ENCODE measurements around the gene PTPRE.

PTPRE gene

DNA sequence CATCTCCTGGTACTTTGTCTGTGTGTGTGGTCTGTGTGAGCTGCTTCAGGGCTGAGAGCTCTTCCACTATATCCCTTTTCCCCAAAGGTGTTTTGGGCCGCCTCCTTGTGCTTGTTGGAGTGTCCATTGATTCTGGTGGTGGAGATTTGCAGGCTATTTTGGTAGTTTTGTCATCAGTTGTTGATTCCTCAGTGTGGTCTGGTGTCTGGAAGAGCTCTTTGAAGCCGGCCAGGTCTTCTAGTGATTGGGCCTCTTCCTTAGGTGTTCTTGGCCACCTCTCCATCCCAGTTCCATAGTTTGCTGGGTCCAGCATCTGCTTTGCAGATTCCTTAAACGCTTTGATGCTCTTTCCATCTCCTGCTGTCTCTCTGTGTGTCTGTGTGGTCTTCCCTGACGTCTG is 198.5 kb downstream of the PTPRE start:
- no peak for DNase-seq

DNA sequence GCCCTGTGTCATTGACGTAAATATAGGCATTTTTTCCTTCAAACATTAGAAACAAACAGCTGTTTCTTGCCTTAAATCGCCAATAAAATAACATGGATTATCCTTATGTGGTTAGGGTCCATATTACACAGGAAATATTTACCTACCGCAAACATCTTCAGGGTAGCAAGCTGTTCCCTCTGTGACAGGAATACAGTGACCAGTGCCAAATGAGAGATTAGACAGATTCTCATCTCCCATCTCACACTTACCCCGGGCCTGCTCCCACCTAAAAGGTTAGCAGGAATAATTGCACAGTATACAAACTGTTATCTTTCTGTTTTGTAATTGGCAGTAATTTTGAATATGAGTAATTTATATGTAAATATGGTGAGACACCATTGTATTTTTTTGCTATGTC is 202.8 kb downstream of the PTPRE start:
- no peak for DNase-seq

DNA sequence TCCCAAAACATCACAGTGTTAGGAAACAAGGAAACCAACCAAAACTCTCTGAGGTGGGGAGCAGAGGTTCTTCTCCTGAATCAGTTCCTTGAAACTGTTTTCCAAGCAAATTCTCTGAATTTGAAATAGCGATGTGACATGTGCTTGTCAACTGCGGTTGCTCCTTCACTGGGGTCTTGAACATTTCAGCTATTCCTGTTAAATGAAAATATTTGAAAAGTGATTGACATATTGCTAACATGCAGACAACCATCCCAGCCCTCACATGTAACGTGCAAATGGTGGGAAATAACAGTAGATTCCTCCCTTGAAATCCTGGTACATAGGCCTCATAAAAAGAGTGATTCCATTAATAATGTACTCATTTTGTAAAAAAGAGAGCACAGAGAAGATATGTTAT is 203.4 kb downstream of the PTPRE start:
- no peak for DNase-seq

DNA sequence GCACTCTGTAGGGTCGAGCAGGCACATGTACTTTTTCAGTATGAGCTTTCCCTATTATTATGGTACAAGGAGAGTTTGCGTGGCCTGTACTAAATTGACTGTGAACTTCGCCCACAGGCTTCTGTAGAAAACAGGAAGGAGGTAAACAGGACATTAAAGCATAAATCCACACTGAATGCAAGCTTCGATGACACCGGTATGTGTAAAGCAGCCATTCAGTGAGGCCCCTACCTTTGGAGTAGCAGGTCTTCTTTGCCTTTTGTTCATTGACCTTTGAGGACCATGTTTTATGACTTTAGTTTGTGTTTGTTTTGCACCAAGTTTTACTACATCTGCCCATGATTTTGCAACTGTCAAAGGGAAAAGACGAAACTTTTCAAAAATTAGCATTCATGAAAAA is 204.8 kb downstream of the PTPRE start:
- DNase-seq, result no peak

DNA sequence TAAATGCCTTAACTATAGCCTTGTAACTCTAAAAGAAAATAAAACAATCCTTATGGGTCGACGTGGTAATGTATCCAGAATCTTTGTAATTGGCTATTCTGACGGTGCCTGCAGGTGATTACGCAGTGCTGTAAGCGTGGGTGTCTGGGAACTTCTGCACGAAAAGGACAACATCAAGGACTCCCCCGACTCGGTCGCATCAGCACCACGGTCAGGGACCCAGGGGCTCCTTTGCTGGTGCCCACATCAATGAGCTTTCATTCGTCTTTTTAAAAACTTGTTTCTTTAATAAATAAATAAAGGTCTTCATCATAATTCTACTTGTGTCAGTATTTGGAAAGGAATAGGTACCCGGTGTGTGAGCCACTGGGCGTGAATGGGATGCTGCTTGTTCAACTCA is 206.1 kb downstream of the PTPRE start:
- no peak for DNase-seq

DNA sequence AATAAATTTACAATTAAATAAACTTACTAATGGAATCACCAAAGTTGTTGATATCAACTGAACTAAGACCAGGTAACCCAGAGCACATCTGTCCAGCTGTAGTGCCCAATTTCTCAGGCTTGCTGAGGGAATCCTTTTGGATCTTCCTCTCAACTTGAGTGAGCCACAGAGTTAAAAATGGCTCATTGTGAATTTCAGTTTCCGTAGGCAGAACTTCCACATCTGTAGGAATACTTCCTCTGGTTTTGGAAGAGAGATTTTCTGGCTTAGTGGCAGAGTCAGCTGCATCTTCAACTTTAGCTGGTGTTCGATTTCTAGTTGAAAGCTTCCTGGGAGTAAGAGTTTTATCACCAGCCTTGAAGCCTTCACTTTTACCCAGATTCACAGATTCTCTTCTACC is 208.0 kb downstream of the PTPRE start:
- DNase-seq, result no peak

DNA sequence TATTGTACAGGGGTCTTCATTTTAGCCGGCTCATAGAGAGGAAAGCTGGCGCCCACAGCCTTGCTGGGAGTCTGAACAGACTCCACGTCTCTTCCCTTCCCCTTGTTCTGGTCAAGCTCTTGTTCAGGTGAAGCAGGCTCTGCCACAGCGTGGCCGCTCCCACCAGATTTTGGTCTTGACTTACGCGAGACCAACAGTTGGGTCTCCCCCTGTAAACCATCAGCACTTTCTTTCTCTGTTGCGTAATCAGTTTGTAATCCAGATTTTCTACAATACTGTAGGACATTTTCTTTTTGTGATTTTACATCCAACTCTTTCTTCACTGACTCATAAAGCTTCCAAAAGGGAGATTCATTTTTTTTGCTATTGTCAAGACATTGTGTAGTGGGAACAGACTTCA is 208.5 kb downstream of the PTPRE start:
- DNase-seq, result no peak

DNA sequence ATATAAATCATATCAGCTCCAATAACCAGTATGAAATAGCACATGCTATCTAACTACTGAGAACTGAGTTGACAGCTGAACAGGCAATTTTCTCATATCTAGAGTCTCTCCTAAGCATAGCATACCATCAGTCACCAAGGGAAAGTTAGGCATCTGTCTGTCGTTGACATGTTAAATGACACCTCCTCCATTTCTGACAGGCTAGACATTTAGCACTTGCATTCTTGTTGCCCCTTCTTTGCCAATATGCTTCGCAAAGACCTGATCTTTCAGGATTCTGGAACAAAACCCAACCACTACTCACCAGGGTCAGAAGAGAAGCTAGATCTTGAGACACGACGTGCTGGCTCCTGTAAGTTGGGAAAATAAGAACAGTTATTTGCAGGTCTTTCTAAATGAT is 209.3 kb downstream of the PTPRE start:
- DNase-seq, result no peak

DNA sequence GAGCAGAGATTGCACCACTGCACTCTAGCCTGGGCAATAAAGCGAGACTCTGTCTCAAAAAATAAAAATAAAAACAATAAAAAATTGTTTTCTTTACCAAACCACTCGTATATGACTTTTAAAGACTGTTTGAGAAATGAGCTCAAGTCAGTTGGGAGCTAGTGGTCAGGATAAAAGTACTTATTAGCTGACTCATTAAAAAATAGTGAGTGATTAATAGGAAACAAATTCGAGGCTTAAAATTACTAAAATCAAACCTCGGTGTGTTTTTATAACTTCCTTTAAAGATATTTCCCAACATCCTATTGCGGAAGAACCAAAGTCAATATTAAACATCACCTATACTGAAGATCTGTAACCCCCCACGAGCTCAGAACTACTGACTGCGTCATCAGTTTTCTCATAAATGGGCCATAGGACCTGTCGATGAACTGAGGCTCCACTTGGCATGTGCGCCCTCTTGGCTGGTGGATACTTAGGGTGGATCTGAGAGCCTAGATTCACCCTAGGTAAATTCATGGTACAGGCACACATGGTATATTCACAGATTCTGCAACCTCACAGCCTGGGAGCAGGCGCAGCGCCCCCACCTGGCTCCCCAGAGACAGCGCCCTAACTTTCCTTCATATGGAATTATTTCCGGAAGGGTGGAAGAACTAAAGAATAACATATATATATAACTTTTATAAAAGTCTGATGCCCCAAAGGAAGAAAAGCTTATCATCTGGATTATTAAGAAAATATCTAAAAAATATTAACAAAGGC is 210.1 kb downstream of the PTPRE start:
- peak; percentile 32 for DNase-seq

DNA sequence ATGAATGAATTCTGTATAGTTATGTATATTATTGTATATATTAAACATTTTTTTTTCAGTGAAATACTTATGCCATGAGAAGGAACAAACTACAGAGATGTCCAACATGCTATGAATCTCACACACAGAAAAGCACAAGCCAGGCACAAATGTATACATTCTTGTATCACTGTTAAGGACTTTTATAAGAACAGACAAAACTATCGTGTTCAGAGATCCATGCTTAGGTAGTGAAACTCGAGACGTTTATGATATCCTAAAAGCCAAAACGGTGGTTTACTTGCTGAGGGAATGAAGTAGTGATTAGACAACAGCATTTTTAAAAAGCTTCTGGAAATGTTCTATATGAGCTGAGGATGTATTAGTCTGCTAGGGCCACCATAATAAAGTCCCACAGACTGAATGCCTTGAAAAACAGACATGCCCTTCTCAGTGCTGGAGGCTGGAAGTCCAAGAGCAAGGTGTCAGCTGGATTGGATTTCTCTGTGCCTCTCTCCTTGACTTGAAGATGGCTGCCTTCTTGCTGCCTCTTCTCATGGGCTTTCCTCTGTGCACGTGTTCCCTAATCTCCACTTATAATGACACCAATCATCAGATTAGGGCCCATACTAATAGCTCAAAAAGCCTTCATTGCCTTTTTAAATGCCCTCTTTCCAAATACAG is 215.0 kb downstream of the PTPRE start:
- no peak for DNase-seq

DNA sequence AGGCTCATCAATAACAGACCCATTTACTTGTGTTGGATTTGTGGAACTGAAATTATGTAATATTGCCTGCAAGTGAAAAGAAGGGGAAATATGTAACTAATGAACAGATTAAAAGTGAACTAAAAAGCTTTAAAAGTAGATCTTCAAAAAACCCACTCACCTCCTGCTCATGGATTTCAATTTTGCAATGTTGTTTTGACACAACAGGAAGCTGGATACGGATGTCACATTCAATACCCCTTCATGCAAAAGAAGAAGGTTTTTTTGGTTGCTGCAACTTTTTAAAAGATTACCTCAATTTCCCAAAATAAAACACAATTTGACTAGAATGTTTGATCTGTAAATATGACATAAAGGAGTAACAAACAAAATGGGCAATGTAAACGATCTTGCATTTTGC is 216.0 kb downstream of the PTPRE start:
- DNase-seq, result no peak

DNA sequence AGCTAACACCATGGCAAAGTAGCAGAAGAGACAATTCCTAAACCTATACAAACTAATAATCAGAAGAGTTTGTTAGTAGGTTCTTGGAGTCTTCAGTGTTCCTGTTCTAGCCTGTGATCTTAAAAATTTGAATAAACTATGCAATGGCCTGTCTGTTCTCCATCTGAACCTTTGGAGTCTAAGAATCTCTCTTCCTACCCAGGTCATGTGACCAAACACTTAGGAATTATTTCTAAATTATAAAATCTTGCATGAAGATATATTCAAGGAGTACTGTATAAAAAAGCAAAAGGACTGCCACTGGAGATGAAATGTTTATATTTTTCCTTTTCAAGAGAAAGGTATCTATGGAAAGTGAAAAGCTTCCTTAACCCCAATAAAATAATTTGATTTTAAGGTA is 216.9 kb downstream of the PTPRE start:
- no peak for DNase-seq

DNA sequence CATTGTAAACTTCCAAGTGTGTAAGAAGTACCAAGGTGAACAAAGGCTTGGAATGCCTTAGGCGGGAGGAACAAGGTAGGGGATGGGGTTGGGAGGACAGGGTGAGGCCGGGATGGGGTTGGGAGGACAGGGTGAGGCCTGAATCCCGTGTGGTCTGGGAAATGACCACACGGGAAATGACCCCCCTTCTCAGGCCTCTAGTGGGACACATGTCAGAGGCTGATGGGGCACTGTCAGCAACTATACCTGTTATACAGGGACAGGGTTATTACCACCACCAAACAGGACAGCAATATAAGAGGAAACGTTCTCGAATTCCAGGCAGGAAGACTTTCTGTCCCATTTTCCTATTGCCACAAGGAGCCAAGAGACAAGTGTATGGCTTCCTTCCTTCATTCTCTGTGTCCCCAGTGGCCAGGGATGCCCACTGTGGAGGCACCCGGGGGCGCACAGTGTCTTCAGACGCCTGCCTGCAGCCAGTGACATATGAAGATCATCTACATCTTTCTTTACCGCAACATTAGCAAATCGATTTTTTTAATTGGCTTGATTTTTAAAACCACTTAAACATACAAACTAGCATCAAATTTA is 218.0 kb downstream of the PTPRE start:
- peak; percentile 26 for DNase-seq

DNA sequence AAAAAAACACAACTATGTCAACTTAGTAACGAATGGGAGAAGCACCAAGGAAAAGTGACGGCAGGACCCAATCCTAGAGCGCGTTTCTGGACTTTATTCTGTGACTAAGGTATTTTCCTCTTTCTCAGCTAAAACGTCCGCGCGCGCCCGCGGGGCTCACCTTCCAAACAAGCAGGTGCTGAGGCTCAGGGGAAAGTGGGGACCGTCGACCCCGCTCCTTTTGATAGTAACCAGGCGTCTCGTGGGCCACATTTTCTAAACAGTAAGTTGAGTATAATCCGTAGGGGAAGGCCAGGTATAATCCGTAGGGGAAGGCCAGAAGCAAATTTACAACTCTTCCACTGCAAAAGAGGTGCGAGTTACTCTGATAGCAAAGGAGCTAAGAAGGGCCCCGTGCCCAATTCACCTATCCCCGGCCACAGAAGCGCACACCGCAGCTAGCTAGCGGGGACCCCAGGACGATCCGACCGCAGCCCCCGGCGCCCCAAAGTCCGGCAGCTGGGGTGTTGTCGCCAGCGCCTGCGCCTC is 218.6 kb downstream of the PTPRE start:
- no peak for DNase-seq

DNA sequence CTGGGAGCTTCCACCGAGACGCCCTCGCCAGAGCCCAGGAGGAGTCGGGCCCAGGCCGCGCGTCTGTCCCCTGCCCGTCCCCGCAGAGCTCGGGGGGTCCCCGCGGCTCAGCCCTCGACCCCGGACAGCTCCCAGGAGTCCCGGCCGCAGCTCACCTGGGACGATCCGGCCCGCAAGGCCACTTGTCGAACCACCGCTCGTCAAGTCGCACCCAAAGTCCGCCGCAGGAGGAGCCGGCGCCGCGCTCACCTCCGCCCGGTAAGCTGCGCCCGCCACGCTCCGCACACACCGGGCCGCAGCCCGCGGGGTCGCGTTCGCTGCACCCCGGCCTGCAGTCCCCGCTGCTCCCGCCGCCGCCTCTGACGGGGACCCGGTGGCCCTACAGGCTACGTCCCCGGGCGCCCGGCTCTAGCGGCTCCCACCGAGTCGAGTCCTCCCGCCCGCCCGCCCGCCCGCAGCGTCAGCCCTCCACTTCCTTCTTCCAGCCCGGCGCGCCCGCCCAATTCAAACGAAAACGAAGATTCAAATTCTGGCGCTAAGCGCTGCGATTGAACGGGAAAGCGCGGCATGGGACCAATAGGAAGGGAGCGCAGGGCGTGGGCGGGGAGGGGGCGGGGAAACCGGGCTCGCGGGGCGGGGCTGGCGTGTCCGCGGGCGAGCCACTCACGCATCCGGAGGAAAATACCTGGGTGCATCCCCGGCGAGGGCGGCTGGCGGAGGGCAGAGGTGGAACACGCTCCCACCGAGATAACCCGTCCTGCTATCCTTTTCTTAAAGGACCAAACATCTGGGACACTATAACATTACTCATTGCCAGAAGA is 219.3 kb downstream of the PTPRE start, which contains the start of gene MKI67:
Gene MKI67, minus strand, starts transcription at position 480 of the 821 bp plus-strand sequence. CDS start 756 bp downstream, outside the sequence.
- DNase-seq, result peak; percentile 94

DNA sequence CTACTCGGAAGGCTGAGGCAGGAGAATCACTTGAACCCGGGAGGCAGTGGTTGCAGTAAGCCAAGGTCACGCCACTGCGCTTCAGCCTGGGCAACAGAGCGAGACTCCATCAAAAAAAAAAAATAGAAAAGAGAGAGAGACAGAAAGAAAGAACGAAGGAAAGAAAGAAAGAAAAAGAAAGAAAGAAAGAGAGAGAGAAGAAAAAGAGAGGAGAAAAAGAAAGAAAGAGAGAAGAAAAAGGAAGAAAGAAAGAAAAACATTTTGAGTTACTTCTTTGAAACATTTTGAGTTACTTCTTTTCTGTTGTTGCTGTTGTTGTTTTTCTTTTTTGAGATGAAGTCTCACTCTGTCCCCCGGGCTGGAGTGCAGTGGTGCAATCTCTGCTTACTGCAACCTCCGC is 221.7 kb downstream of the PTPRE start:
- DNase-seq, result no peak

DNA sequence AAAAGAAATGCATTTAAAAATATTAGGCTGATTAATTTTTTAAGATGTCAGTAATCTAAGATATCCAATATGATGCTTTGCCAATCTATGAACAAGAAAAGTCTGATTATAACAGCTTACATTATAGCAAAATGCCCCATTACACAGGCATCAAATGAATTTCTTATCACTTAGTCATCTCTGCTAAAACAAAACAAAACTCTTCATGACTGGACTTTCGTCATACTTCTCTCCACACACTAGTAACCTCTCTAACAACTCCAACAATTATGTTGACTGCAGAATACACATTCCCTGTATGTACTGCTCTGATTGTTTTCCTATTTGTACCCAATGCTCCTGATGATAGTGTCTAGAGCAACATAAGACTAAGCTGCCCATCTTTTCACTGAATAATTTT is 223.1 kb downstream of the PTPRE start:
- no peak for DNase-seq

Data from EL (cell line).